ENCODE measurements around the gene DOCK3. TPM values are rescaled to one million over a fixed set of nuclear protein-coding genes. Genes with fewer than 3 reads are reported as not detected.
"Not testable (repeated sequence)": the region's sequence is repeated elsewhere in the genome, so short reads cannot be mapped to it uniquely, and the experiment has no call there.

Gene DOCK3
- total RNA-seq, 2 experiments from 2014 or later = 1.9 to 2.1 TPM

- Mint-ChIP-seq H3K9me3 (no peaks in the 10 kb centered on the region), H3K4me3 (no peak overlapping the region), H3K4me1 (no peaks in the 10 kb centered on the region), H3K27ac (no peak overlapping the region), H3K36me3 (no peaks in the 10 kb centered on the region), H3K27me3 (no peaks in the 10 kb centered on the region)
- DNase-seq = no peak
Observed at GRCh38 chr3:51057121-51057520, 382.4 kb downstream of the DOCK3 start.

- Mint-ChIP-seq H3K27ac (no peak overlapping the region), H3K36me3 (no peaks in the 10 kb centered on the region), H3K9me3 (no peaks in the 10 kb centered on the region), H3K4me1 (no peaks in the 10 kb centered on the region), H3K27me3 (no peaks in the 10 kb centered on the region), H3K4me3 (no peak overlapping the region)
- no peak for DNase-seq
Observed at GRCh38 chr3:51063053-51063452, 388.3 kb downstream of the DOCK3 start.

- DNase-seq = no peak
- no peaks in the 10 kb centered on the region for H3K9me3 Mint-ChIP-seq
- H3K4me1 Mint-ChIP-seq = no peaks in the 10 kb centered on the region
- H3K27ac Mint-ChIP-seq = no peak overlapping the region
- no peaks in the 10 kb centered on the region for H3K27me3 Mint-ChIP-seq
- H3K4me3 Mint-ChIP-seq = no peak overlapping the region
- H3K36me3 Mint-ChIP-seq = no peaks in the 10 kb centered on the region
Observed at GRCh38 chr3:51075221-51075775, 400.6 kb downstream of the DOCK3 start.

GRCh38 chr3:51082363-51082762 is 407.6 kb downstream of the DOCK3 start:
- no peak overlapping the region for H3K27ac Mint-ChIP-seq
- H3K4me3 Mint-ChIP-seq = no peak overlapping the region
- DNase-seq = no peak
- no peaks in the 10 kb centered on the region for H3K27me3 Mint-ChIP-seq
- peaks cover 23% of the 10 kb centered on the region for H3K36me3 Mint-ChIP-seq
- no peaks in the 10 kb centered on the region for H3K4me1 Mint-ChIP-seq
- peaks cover 27% of the 10 kb centered on the region for H3K9me3 Mint-ChIP-seq

- Mint-ChIP-seq H3K36me3 (peaks cover 23% of the 10 kb centered on the region), H3K9me3 (peaks cover 27% of the 10 kb centered on the region), H3K27me3 (no peaks in the 10 kb centered on the region), H3K4me3 (no peak overlapping the region), H3K27ac (no peak overlapping the region), H3K4me1 (no peaks in the 10 kb centered on the region)
- DNase-seq = no peak
Observed at GRCh38 chr3:51083490-51083889, 408.8 kb downstream of the DOCK3 start.

- H3K9me3 Mint-ChIP-seq = peaks cover 15% of the 10 kb centered on the region
- H3K27me3 Mint-ChIP-seq, H3K4me1 Mint-ChIP-seq, H3K27ac Mint-ChIP-seq, H3K4me3 Mint-ChIP-seq, DNase-seq: not testable (repeated sequence)
- peaks cover 14% of the 10 kb centered on the region for H3K36me3 Mint-ChIP-seq
Observed at GRCh38 chr3:51092141-51092540, 417.4 kb downstream of the DOCK3 start.

GRCh38 chr3:51094838-51095237 is 420.1 kb downstream of the DOCK3 start:
- not testable (repeated sequence) for H3K4me1 Mint-ChIP-seq, H3K4me3 Mint-ChIP-seq, H3K27ac Mint-ChIP-seq, DNase-seq, H3K27me3 Mint-ChIP-seq
- Mint-ChIP-seq H3K9me3 (peaks cover 15% of the 10 kb centered on the region), H3K36me3 (peaks cover 15% of the 10 kb centered on the region)

GRCh38 chr3:51099794-51100535 is 425.2 kb downstream of the DOCK3 start:
- H3K27ac Mint-ChIP-seq = no peak overlapping the region
- no peaks in the 10 kb centered on the region for H3K27me3 Mint-ChIP-seq
- peaks cover 7% of the 10 kb centered on the region for H3K9me3 Mint-ChIP-seq
- H3K4me3 Mint-ChIP-seq = no peak overlapping the region
- no peak for DNase-seq
- H3K4me1 Mint-ChIP-seq = peaks cover 13% of the 10 kb centered on the region
- peaks cover 10% of the 10 kb centered on the region for H3K36me3 Mint-ChIP-seq

GRCh38 chr3:51100536-51100851 is 425.8 kb downstream of the DOCK3 start:
- Mint-ChIP-seq H3K4me1 (peaks cover 13% of the 10 kb centered on the region), H3K36me3 (peaks cover 10% of the 10 kb centered on the region), H3K27ac (no peak overlapping the region), H3K9me3 (peaks cover 5% of the 10 kb centered on the region), H3K4me3 (no peak overlapping the region), H3K27me3 (no peaks in the 10 kb centered on the region)
- no peak for DNase-seq

GRCh38 chr3:51102396-51102795 is 427.7 kb downstream of the DOCK3 start:
- DNase-seq = no peak
- Mint-ChIP-seq H3K9me3 (peaks cover 7% of the 10 kb centered on the region), H3K36me3 (peaks cover 8% of the 10 kb centered on the region), H3K27me3 (no peaks in the 10 kb centered on the region), H3K27ac (no peak overlapping the region), H3K4me1 (peaks cover 13% of the 10 kb centered on the region), H3K4me3 (no peak overlapping the region)

GRCh38 chr3:51106242-51106876 is 431.6 kb downstream of the DOCK3 start:
- no peak for DNase-seq
- H3K4me1 Mint-ChIP-seq = no peaks in the 10 kb centered on the region
- peaks cover 18% of the 10 kb centered on the region for H3K36me3 Mint-ChIP-seq
- no peaks in the 10 kb centered on the region for H3K27me3 Mint-ChIP-seq
- no peak overlapping the region for H3K27ac Mint-ChIP-seq
- no peak overlapping the region for H3K4me3 Mint-ChIP-seq
- peaks cover 22% of the 10 kb centered on the region for H3K9me3 Mint-ChIP-seq

- Mint-ChIP-seq H3K9me3 (peaks cover 27% of the 10 kb centered on the region), H3K36me3 (peaks cover 18% of the 10 kb centered on the region), H3K4me3 (no peak overlapping the region), H3K27ac (no peak overlapping the region), H3K27me3 (no peaks in the 10 kb centered on the region), H3K4me1 (no peaks in the 10 kb centered on the region)
- no peak for DNase-seq
Observed at GRCh38 chr3:51110586-51110985, 435.9 kb downstream of the DOCK3 start.

GRCh38 chr3:51122944-51123343 is 448.2 kb downstream of the DOCK3 start:
- Mint-ChIP-seq H3K9me3 (peaks cover 13% of the 10 kb centered on the region), H3K4me1 (no peaks in the 10 kb centered on the region), H3K36me3 (peaks cover 14% of the 10 kb centered on the region), H3K27me3 (no peaks in the 10 kb centered on the region), H3K4me3 (no peak overlapping the region), H3K27ac (no peak overlapping the region)
- no peak for DNase-seq

- Mint-ChIP-seq H3K27me3 (no peaks in the 10 kb centered on the region), H3K27ac (no peak overlapping the region)
- DNase-seq = no peak
Observed at GRCh38 chr3:51123531-51123930, 448.8 kb downstream of the DOCK3 start.

GRCh38 chr3:51131607-51132006 is 456.9 kb downstream of the DOCK3 start:
- not testable (repeated sequence) for H3K27me3 Mint-ChIP-seq, DNase-seq
- H3K9me3 Mint-ChIP-seq = peaks cover 11% of the 10 kb centered on the region

More at GRCh38 chr3:51123531-51123930, 448.8 kb downstream of the DOCK3 start:
- Mint-ChIP-seq H3K4me1 (no peaks in the 10 kb centered on the region), H3K4me3 (no peak overlapping the region), H3K9me3 (peaks cover 10% of the 10 kb centered on the region), H3K36me3 (peaks cover 14% of the 10 kb centered on the region)

GRCh38 chr3:51137715-51138114 is 463.0 kb downstream of the DOCK3 start:
- H3K9me3 Mint-ChIP-seq = no peaks in the 10 kb centered on the region
- no peak for DNase-seq
- H3K4me1 Mint-ChIP-seq = peaks cover 9% of the 10 kb centered on the region
- no peaks in the 10 kb centered on the region for H3K36me3 Mint-ChIP-seq
- no peak overlapping the region for H3K27ac Mint-ChIP-seq
- H3K4me3 Mint-ChIP-seq = no peak overlapping the region
- no peaks in the 10 kb centered on the region for H3K27me3 Mint-ChIP-seq

More at GRCh38 chr3:51131607-51132006, 456.9 kb downstream of the DOCK3 start:
- not testable (repeated sequence) for H3K4me1 Mint-ChIP-seq, H3K36me3 Mint-ChIP-seq, H3K4me3 Mint-ChIP-seq, H3K27ac Mint-ChIP-seq
